ENCODE results near the gene PLG. TPM values are rescaled to one million over a fixed set of nuclear protein-coding genes. Genes with fewer than 3 reads are reported as not detected.
"Not testable (repeated sequence)": the region's sequence is repeated elsewhere in the genome, so short reads cannot be mapped to it uniquely, and the experiment has no call there.

Gene PLG
- total RNA-seq = 0.16 to 0.38 TPM (median 0.22 TPM) in 3 replicates

DNA sequence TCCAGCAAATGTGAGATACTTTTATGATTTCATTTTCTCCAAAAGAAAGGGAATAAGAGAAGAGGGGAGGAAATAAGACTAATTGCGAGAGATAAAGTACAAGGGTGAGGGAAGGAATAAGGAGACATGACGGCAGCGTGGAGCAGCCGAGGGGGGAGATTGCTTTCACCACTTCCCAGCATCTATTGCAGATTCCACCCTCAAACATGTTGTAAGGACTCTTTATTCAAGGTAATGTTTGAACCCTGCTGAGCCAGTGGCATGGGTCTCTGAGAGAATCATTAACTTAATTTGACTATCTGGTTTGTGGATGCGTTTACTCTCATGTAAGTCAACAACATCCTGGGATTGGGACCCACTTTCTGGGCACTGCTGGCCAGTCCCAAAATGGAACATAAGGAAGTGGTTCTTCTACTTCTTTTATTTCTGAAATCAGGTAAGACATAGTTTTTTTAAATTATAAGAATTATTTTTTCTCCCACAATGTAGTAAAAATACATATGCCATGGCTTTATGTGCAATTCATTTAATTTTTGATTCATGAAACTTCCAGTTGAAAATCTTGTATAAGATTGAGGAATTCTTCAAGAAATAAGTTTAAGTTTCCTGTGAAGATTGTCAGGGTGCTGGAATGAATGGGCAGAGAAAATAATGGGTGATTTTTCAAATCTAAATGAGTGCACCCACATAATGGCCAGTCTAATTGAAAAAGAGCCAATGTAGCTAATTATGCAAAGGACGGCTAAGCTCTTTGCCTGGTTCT, at the start of gene PLG:
TSS of gene PLG (plus strand) at position 327 of the 763 bp plus-strand sequence. CDS start at position 388, 61 bp downstream.
- not testable (repeated sequence) for H3K9me3 Mint-ChIP-seq; H3K27me3 Mint-ChIP-seq (ENCODE audit: low read depth); H3K27ac Mint-ChIP-seq; H3K36me3 Mint-ChIP-seq; H3K4me3 Mint-ChIP-seq; DNase-seq (ENCODE audit: low spot score in 2 of 2, unreplicated experiment in 2 of 2); H3K4me1 Mint-ChIP-seq

DNA sequence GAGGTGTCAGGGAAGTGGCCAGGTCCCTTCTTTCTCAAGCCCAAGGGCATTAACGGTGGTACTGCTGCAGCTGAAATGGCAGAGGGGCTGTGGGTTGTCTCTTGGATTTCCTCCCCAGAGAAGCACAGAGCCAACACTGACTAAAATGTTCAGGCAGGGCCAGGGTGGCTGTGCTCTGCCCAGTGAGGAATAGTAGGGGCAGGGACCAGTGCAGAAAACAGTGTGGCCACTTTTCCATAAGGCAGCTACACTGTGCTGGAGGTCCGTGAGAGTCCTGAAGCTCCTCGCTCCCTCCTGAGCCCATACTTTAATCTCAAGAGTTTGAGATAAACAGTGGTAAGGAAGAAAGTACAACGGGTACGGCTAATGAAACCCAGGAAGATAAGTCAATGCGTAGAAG, 42.5 kb upstream of the PLG start:
- Mint-ChIP-seq H3K9me3 (peaks cover 30% of the 10 kb centered on the region), H3K27ac (no peak overlapping the region), H3K36me3 (no peaks in the 10 kb centered on the region), H3K27me3 (ENCODE audit: low read depth) (no peaks in the 10 kb centered on the region), H3K4me3 (no peak overlapping the region), H3K4me1 (no peaks in the 10 kb centered on the region)
- TF ChIP-seq, protein P1, sequence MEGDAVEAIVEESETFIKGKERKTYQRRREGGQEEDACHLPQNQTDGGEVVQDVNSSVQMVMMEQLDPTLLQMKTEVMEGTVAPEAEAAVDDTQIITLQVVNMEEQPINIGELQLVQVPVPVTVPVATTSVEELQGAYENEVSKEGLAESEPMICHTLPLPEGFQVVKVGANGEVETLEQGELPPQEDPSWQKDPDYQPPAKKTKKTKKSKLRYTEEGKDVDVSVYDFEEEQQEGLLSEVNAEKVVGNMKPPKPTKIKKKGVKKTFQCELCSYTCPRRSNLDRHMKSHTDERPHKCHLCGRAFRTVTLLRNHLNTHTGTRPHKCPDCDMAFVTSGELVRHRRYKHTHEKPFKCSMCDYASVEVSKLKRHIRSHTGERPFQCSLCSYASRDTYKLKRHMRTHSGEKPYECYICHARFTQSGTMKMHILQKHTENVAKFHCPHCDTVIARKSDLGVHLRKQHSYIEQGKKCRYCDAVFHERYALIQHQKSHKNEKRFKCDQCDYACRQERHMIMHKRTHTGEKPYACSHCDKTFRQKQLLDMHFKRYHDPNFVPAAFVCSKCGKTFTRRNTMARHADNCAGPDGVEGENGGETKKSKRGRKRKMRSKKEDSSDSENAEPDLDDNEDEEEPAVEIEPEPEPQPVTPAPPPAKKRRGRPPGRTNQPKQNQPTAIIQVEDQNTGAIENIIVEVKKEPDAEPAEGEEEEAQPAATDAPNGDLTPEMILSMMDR (IDR thresholded peaks at IDR 0.05; ENCODE audit: unreplicated experiment) = no peak
- no peak for DNase-seq (ENCODE audit: low spot score in 2 of 2, unreplicated experiment in 2 of 2)

DNA sequence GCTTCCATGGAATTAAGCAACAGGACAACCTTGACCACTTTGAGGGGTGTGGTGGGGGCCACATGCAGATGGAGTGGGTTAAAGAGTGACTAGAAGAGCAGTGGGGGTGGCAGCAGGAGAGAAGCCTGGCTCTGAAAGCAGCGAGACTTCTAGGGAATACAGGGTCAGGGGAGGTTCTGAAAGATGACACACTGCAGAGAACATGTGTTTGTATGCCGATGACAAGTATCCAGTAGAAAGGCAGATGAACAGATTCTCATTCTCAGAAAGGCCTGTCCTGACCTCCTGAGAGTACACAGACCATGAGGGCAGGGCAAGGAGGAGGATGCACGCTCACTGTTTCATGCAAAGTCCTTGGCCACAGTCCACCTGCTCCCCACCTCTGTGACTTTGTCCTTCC, 40.8 kb upstream of the PLG start:
- TF ChIP-seq, protein P1 (IDR thresholded peaks at IDR 0.05; ENCODE audit: unreplicated experiment) = no peak
- H3K4me3 Mint-ChIP-seq = no peak overlapping the region
- DNase-seq (ENCODE audit: low spot score in 2 of 2, unreplicated experiment in 2 of 2) = no peak
- peaks cover 3% of the 10 kb centered on the region for H3K27me3 Mint-ChIP-seq (ENCODE audit: low read depth)
- H3K9me3 Mint-ChIP-seq = peaks cover 24% of the 10 kb centered on the region
- no peak overlapping the region for H3K27ac Mint-ChIP-seq
- no peaks in the 10 kb centered on the region for H3K36me3 Mint-ChIP-seq
- H3K4me1 Mint-ChIP-seq = no peaks in the 10 kb centered on the region

DNA sequence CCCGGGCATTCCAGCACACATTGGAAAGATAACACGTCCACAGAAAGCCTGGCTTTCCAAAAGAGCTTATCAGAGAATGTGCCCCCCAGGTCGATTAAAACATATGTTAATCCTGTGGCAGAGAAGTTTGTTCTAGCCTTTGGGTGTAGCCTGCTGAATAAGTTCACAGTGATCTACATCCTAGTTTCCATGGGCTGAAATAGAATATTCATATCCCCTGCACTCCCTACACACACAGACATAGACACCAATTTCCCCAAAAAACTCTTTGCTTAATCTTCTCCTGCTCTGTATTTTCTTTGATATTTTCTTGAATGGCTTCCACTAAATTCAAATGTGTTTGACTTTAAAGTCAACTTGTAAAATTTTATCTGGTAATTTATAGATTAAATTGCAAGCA, 39.6 kb upstream of the PLG start:
- Mint-ChIP-seq H3K9me3 (peaks cover 16% of the 10 kb centered on the region), H3K36me3 (no peaks in the 10 kb centered on the region)

DNA sequence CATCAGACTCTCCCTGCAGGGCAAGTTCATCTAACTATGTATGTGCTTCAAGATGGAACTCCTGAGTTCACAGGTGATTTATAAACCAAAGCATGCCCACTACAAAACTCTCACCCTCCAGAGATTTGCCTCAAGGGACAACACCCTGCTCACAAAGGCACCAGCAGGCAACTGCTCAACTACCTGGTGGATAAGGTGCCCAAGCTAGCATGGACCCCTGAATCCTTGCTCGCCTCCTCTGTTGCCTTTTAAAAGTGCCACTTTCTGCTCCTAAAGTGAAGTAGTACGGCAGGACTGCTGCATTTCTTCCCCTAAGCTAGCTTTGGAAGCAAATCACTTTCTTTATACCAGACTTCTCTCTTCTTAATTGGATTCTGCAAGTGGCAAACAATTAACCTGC, 39.2 kb upstream of the PLG start:
- Mint-ChIP-seq H3K36me3 (no peaks in the 10 kb centered on the region), H3K9me3 (peaks cover 12% of the 10 kb centered on the region), H3K27me3 (ENCODE audit: low read depth) (peaks cover 7% of the 10 kb centered on the region), H3K27ac (no peak overlapping the region), H3K4me1 (no peaks in the 10 kb centered on the region), H3K4me3 (no peak overlapping the region)
- TF ChIP-seq, protein P1 (IDR thresholded peaks at IDR 0.05; ENCODE audit: unreplicated experiment) = no peak
- DNase-seq (ENCODE audit: low spot score in 2 of 2, unreplicated experiment in 2 of 2) = no peak

More for the DNA sequence above, 39.6 kb upstream of the PLG start:
- TF ChIP-seq, protein P1 (IDR thresholded peaks at IDR 0.05; ENCODE audit: unreplicated experiment) = no peak
- Mint-ChIP-seq H3K4me1 (no peaks in the 10 kb centered on the region), H3K4me3 (no peak overlapping the region), H3K27ac (no peak overlapping the region), H3K27me3 (ENCODE audit: low read depth) (peaks cover 5% of the 10 kb centered on the region)
- DNase-seq (ENCODE audit: low spot score in 2 of 2, unreplicated experiment in 2 of 2) = no peak

DNA sequence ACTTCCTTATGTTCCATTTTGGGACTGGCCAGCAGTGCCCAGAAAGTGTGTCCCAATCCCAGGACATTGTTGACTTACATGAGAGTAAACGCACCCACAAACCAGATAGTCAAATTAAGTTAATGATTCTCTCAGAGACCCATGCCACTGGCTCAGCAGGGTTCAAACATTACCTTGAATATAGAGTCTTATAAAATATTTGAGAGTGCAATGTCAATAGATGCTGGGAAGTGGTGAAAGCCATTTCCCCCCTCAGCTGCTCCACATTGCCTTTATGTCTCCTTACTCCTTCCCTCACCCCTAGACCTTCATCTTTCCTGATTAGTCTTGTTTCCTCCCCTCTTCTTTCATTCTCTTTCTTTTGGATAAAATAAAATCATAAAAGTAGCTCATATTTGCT, 37.8 kb upstream of the PLG start, which contains the start of gene LPA:
TSS of gene LPA (minus strand) at position 78 of the 400 bp plus-strand sequence. CDS start at position 17, 61 bp downstream.
- not testable (repeated sequence) for H3K27me3 Mint-ChIP-seq (ENCODE audit: low read depth); DNase-seq (ENCODE audit: low spot score in 2 of 2, unreplicated experiment in 2 of 2); H3K36me3 Mint-ChIP-seq; H3K27ac Mint-ChIP-seq; H3K4me1 Mint-ChIP-seq; H3K4me3 Mint-ChIP-seq; H3K9me3 Mint-ChIP-seq
